B cell (primary cell): ENCODE data around the gene DAB1. TPM values are rescaled to one million over a fixed set of nuclear protein-coding genes. Genes with fewer than 3 reads are reported as not detected.

Experiments
- ATAC-seq: fragments of 200-7000 bp; cut with Tn5 transposase; one replicate; pipeline ENCODE4 v1.10.0; 2021; ENCODE audit warnings: low read depth, mild to moderate bottlenecking, moderate number of reproducible peaks, moderate library complexity
- CTCF ChIA-PET: fragments of 350-600 bp; sonication (Branson Sonifier 250); formaldehyde crosslinking; loops from one replicate; lab custom pipeline; 2021; ENCODE audit warnings: antibody characterized with exemption, inconsistent platforms; lab: Charles Lee
- POLR2A ChIA-PET: fragments of 350-600 bp; sonication (Branson Sonifier 250); formaldehyde crosslinking; loops from one replicate; lab custom pipeline; 2021; ENCODE audit warnings: antibody characterized with exemption; lab: Charles Lee
- DNase-seq: peaks from one replicate; pipeline ENCODE4 v3.0.0; 2013
- H2AFZ ChIP-seq: 2 replicates; pipeline ENCODE4 v1.6.1; 2012; ENCODE audit warnings: mild to moderate bottlenecking, low read depth, low read length; ENCODE audit not compliant: insufficient read depth, poor library complexity, severe bottlenecking
- H3K27ac ChIP-seq, 2 donors: 1 replicate in 1 of 2; 2 replicates in 1 of 2; pipeline ENCODE4 v1.5.1; 2012 to 2013; ENCODE audit warnings: low read length in 2 of 2, mild to moderate bottlenecking in 2 of 2, moderate library complexity in 1 of 2
- H3K27me3 ChIP-seq, 4 experiments: fragments of 200-600 bp in 1 of 4; sonication (generic) in 1 of 4; replicated peaks in 1 of 4; 1 replicate in 2 of 4; 2 replicates in 2 of 4; pipeline versions ENCODE4 v1.6.1 to v1.7.0; 2013 to 2016; ENCODE audit warnings: low read length in 3 of 4, mild to moderate bottlenecking in 2 of 4, mixed read lengths in 1 of 4, moderate library complexity in 1 of 4; ENCODE audit not compliant: insufficient read depth in 4 of 4, control insufficient read depth in 3 of 4; ENCODE audit errors: control extremely low read depth in 1 of 4
- H3K36me3 ChIP-seq, 2 experiments: replicated peaks in 1 of 2; 1 replicate in 1 of 2; 2 replicates in 1 of 2; pipeline versions ENCODE4 v1.6.1 to v1.7.1; 2013; ENCODE audit warnings: low read length in 1 of 2; ENCODE audit not compliant: insufficient read depth in 2 of 2, control insufficient read depth in 1 of 2; ENCODE audit errors: control extremely low read depth in 1 of 2, extremely low read depth in 1 of 2
- H3K4me1 ChIP-seq, 2 donors: fragments of 200-600 bp in 1 of 2; sonication (generic) in 1 of 2; 1 replicate in 1 of 2; 2 replicates in 1 of 2; pipeline versions ENCODE4 v1.5.1 to v1.6.1; 2013 to 2017; ENCODE audit warnings: low read length in 2 of 2; ENCODE audit not compliant: control insufficient read depth in 2 of 2, insufficient read depth in 2 of 2
- H3K4me2 ChIP-seq: replicated peaks from 2 replicates; pipeline ENCODE3; 2012; ENCODE audit warnings: mild to moderate bottlenecking, low read depth, low read length; ENCODE audit not compliant: poor library complexity, severe bottlenecking
- H3K4me3 ChIP-seq, 5 experiments: fragments of 200-600 bp in 1 of 5; sonication (generic) in 1 of 5; 1 replicate in 3 of 5; 2 replicates in 2 of 5; pipeline versions ENCODE4 v1.5.1 to v1.7.0; 2011 to 2016; ENCODE audit warnings: low read length in 4 of 5, mild to moderate bottlenecking in 4 of 5, low read depth in 2 of 5, control low read depth in 1 of 5, moderate library complexity in 1 of 5; ENCODE audit not compliant: insufficient read depth in 1 of 5; ENCODE audit errors: control extremely low read depth in 1 of 5, extremely low read depth in 1 of 5
- H3K79me2 ChIP-seq: fragments of 200-600 bp; sonication (generic); one replicate; pipeline ENCODE4 v1.6.0; 2016; ENCODE audit warnings: low read length; ENCODE audit not compliant: control insufficient read depth, insufficient read depth
- H3K9ac ChIP-seq: fragments of 200-600 bp; sonication (generic); 2 replicates; pipeline ENCODE4 v1.6.1; 2017; ENCODE audit warnings: mild to moderate bottlenecking, low read length, moderate library complexity
- H3K9me3 ChIP-seq, 3 donors: one replicate each; pipeline versions ENCODE4 v1.6.1 to v1.7.1; 2013; ENCODE audit warnings: low read length in 2 of 3; ENCODE audit not compliant: control insufficient read depth in 2 of 3, insufficient read depth in 1 of 3; ENCODE audit errors: control extremely low read depth in 1 of 3
- H4K20me1 ChIP-seq: 2 replicates; pipeline ENCODE4 v1.6.0; 2012; ENCODE audit warnings: mild to moderate bottlenecking, low read length; ENCODE audit not compliant: insufficient read depth, control insufficient read depth, poor library complexity, severe bottlenecking
- H3K27ac Mint-ChIP-seq: one replicate; pipeline ENCODE4 v1.8.0; 2021; ENCODE audit warnings: mixed read lengths
- H3K27me3 Mint-ChIP-seq: one replicate; pipeline ENCODE4 v1.8.0; 2021; ENCODE audit warnings: mixed read lengths
- H3K4me1 Mint-ChIP-seq: one replicate; pipeline ENCODE4 v1.8.0; 2021; ENCODE audit warnings: mixed read lengths
- H3K4me3 Mint-ChIP-seq: one replicate; pipeline ENCODE4 v1.8.0; 2021; ENCODE audit warnings: mixed read lengths
- H3K9me3 Mint-ChIP-seq: one replicate; pipeline ENCODE4 v1.8.0; 2022; ENCODE audit warnings: mixed read lengths; ENCODE audit not compliant: insufficient read depth
- CTCF ChIP-seq: fragments of 200-600 bp; IDR thresholded peaks from one replicate; pipeline ENCODE4 v1.8.0; 2022; ENCODE audit warnings: antibody characterized with exemption, mild to moderate bottlenecking
- EZH2 ChIP-seq: IDR thresholded peaks from 2 replicates; pipeline ENCODE4 v1.6.1; 2012; ENCODE audit warnings: borderline replicate concordance, low read depth, mild to moderate bottlenecking, moderate library complexity, low read length; ENCODE audit not compliant: insufficient read depth, poor library complexity, severe bottlenecking
- WGBS: methylation state at CpG from one replicate; pipeline ENCODE4 v1.1.5; 2013; ENCODE audit warnings: missing lambda C conversion rate; ENCODE audit not compliant: insufficient coverage; 5-methylcytosine and 5-hydroxymethylcytosine counted together
- intact Hi-C: fragments of 100-400 bp; cut with micrococcal nuclease; formaldehyde crosslinking; loops from one replicate; pipeline ENCODE4 v1.10.0; 2022
- polyA plus RNA-seq: library from polyadenylated mRNA; depleted of rRNA; stranded (reverse); fragments of >200 nt; gene quantifications from 2 replicates; pipeline ENCODE4 v1.2.3, GENCODE V29; 2012
- total RNA-seq, 2 donors: library from RNA; stranded (reverse); fragments of 120-200 nt in 1 of 2; gene quantifications; 1 replicate in 1 of 2; 2 replicates in 1 of 2; pipeline versions ENCODE4 v1.2.3 to v1.2.4, GENCODE V29; 2013 to 2022

Gene DAB1
- total and polyA plus RNA-seq, 2 donors (not counting 1 experiment from before 2014, with no cell fraction given): not detected

GRCh38 chr1:57086154-57086553, 337.7 kb downstream of the DAB1 start:
- Histone ChIP-seq H3K27ac (no peak overlapping the region), H3K4me1 (no peaks in the 10 kb centered on the region), H3K4me2 (no peak overlapping the region), H3K4me3 (no peak overlapping the region), H3K9me3 (no peaks in the 10 kb centered on the region), H3K27me3 (peaks cover 0 to 3% (median 0%) of the 10 kb centered on the region in 4 experiments), H3K9ac (no peak overlapping the region), H4K20me1 (no peaks in the 10 kb centered on the region), H3K79me2 (no peaks in the 10 kb centered on the region), H3K36me3 (no peaks in the 10 kb centered on the region), H2AFZ (no peak overlapping the region)
- WGBS: 71% methylated on average over 3 of the region's 6 CpGs
- DNase-seq (no peak), ATAC-seq (no peak)
- Mint-ChIP-seq H3K27me3 (peaks cover 7% of the 10 kb centered on the region), H3K4me1 (no peaks in the 10 kb centered on the region), H3K4me3 (no peak overlapping the region), H3K27ac (no peak overlapping the region), H3K9me3 (no peaks in the 10 kb centered on the region)
- ChIA-PET CTCF (no interaction called here), POLR2A (no interaction called here)
- TF ChIP-seq EZH2: no peak
- TF ChIP-seq CTCF: no peak
- intact Hi-C loops: no loop called here

GRCh38 chr1:57084701-57085100, 339.2 kb downstream of the DAB1 start:
- Mint-ChIP-seq H3K9me3 (no peaks in the 10 kb centered on the region), H3K27ac (no peak overlapping the region), H3K4me1 (no peaks in the 10 kb centered on the region), H3K4me3 (no peak overlapping the region), H3K27me3 (peaks cover 7% of the 10 kb centered on the region)
- H3K4me2 ChIP-seq: no peak overlapping the region
- H3K36me3 ChIP-seq: no peaks in the 10 kb centered on the region
- POLR2A ChIA-PET: no interaction called here
- WGBS: no CpG with 5 or more reads among the region's 2 CpGs
- DNase-seq (no peak), ATAC-seq (no peak)
- no peaks in the 10 kb centered on the region for H3K9me3 ChIP-seq
- CTCF ChIA-PET: no interaction called here
- TF ChIP-seq CTCF (no peak), EZH2 (no peak)
- H3K27ac ChIP-seq: no peak overlapping the region
- no peaks in the 10 kb centered on the region for H3K79me2 ChIP-seq
- intact Hi-C loops: no loop called here
- peaks cover 0 to 3% (median 0%) of the 10 kb centered on the region in 4 experiments for H3K27me3 ChIP-seq
- no peak overlapping the region for H3K4me3 ChIP-seq
- H3K9ac ChIP-seq: no peak overlapping the region
- no peaks in the 10 kb centered on the region for H3K4me1 ChIP-seq
- H4K20me1 ChIP-seq: no peaks in the 10 kb centered on the region
- H2AFZ ChIP-seq: no peak overlapping the region
